GM12892 (cell line): ENCODE data around the gene HIVEP2.

ENCODE experiments used
- POLR2A ChIP-seq: IDR thresholded peaks from 2 replicates; pipeline ENCODE4 v1.6.1; 2011; ENCODE audit warnings: low read depth, low read length, control low read depth
- POLR2AphosphoS5 ChIP-seq: IDR thresholded peaks from 2 replicates; pipeline ENCODE4 v1.6.1; 2011; ENCODE audit warnings: low read depth, low read length, control low read depth
- TAF1 ChIP-seq: IDR thresholded peaks from 2 replicates; pipeline ENCODE4 v1.6.1; 2011; ENCODE audit warnings: low read depth, mild to moderate bottlenecking, control low read depth, low read length, borderline replicate concordance

GRCh38 chr6:142918339-142919042, 26.5 kb downstream of the HIVEP2 start:
- TF ChIP-seq POLR2AphosphoS5 = no peak
- no peak for TF ChIP-seq TAF1
- TF ChIP-seq POLR2A = no peak
